Neural cell (in vitro differentiated cells): ENCODE data around the gene KNSTRN.

ENCODE experiments used
- EP300 ChIP-seq: fragments of 450-650 bp; conservative IDR thresholded peaks from 2 replicates; pipeline ENCODE4 v1.6.1; 2014; ENCODE audit warnings: antibody characterized with exemption, mild to moderate bottlenecking, moderate library complexity; ENCODE audit not compliant: poor library complexity, severe bottlenecking
- EZH2 ChIP-seq: fragments of 200-600, 300-800 bp; shearing (Covaris generic), sonication (generic); IDR thresholded peaks from 2 replicates; pipeline ENCODE4 v1.6.1; 2014; ENCODE audit warnings: antibody characterized with exemption, low read length, borderline replicate concordance, mild to moderate bottlenecking; ENCODE audit not compliant: insufficient read depth, poor library complexity, severe bottlenecking
- MXI1 ChIP-seq: fragments of 450-650 bp; conservative IDR thresholded peaks from 2 replicates; pipeline ENCODE4 v1.6.1; 2014; ENCODE audit warnings: antibody characterized with exemption, mild to moderate bottlenecking; ENCODE audit not compliant: poor library complexity, severe bottlenecking
- POLR2AphosphoS5 ChIP-seq: IDR thresholded peaks from 2 replicates; pipeline ENCODE4 v1.6.1; 2012
- RAD21 ChIP-seq: fragments of 450-650 bp; conservative IDR thresholded peaks from 2 replicates; pipeline ENCODE4 v1.6.1; 2014; ENCODE audit warnings: antibody characterized with exemption, mild to moderate bottlenecking, moderate library complexity
- SMC3 ChIP-seq: fragments of 450-650 bp; conservative IDR thresholded peaks from 2 replicates; pipeline ENCODE4 v1.6.1; 2014; ENCODE audit warnings: antibody characterized with exemption, mild to moderate bottlenecking, moderate library complexity; ENCODE audit not compliant: poor library complexity
- TF ChIP-seq, protein P1 (sequence below): fragments of 450-650 bp; IDR thresholded peaks from 2 replicates; pipeline ENCODE4 v1.5.1; 2014; ENCODE audit warnings: antibody characterized with exemption, mild to moderate bottlenecking, moderate library complexity; ENCODE audit not compliant: poor library complexity, severe bottlenecking

DNA sequence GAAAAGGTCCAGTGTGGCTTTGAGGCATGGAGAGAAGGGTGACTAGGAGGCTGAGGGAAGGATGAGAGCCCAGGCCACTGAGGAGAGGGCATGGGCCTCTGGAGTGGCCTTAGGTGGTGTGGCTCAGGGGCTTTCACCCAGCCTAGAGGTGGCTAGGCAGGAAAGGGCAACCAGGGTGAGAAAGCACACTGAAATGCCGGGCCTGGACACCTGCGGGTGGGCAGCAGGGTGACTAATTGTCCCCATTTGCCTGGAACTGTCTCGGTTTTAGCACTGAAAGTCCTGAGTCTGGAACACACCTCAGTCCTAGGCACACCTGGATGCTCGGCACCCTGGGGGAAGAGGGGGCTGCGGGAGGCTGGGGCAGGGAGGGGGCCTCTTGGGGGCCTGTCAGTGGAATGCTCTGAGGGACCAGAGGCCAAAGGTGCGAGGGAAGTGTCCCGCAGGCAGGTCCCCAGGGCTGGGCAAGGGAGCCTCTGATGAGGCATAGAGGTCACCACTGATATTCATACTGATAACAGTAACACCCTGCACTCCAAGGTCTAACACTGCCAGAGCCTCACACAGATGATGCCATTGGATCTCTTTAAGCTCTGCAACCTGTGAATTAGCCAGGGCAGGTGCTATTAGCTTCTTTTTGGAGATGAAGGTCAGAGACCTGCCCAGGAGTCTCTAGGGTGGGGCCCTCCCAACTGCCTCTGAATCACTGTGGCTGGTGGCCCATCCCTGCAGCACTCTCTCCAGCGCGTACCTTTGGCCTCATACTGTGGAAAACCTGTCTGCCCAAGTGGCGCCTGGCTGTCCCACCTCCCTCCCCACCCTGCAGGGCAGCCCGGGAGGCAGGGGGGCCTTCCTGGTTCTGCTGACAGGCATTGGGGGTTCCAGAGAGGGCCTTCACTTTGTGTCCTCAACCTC lies 34.7 kb upstream of the KNSTRN start:
- TF ChIP-seq EP300 (no peak), EZH2 (no peak), RAD21 (no peak), POLR2AphosphoS5 (no peak), MXI1 (no peak), SMC3 (no peak)
- TF ChIP-seq, protein P1, sequence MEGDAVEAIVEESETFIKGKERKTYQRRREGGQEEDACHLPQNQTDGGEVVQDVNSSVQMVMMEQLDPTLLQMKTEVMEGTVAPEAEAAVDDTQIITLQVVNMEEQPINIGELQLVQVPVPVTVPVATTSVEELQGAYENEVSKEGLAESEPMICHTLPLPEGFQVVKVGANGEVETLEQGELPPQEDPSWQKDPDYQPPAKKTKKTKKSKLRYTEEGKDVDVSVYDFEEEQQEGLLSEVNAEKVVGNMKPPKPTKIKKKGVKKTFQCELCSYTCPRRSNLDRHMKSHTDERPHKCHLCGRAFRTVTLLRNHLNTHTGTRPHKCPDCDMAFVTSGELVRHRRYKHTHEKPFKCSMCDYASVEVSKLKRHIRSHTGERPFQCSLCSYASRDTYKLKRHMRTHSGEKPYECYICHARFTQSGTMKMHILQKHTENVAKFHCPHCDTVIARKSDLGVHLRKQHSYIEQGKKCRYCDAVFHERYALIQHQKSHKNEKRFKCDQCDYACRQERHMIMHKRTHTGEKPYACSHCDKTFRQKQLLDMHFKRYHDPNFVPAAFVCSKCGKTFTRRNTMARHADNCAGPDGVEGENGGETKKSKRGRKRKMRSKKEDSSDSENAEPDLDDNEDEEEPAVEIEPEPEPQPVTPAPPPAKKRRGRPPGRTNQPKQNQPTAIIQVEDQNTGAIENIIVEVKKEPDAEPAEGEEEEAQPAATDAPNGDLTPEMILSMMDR = no peak
